OCI-LY7 (cell line): Measurements from ENCODE around the gene TPO. TPM values are rescaled to one million over a fixed set of nuclear protein-coding genes. Genes with fewer than 3 reads are reported as not detected.

ENCODE experiments used
- BruUV-seq: library from RNA; stranded (reverse); fragments of 400-500 nt; replicated peaks from 2 replicates; lab custom pipeline; 2021; lab: Mats Ljungman, UMichigan
- CTCF ChIA-PET: fragments of 300-600 bp; sonication (Branson Sonifier 250); formaldehyde crosslinking; loops from one replicate; lab custom pipeline; 2022; ENCODE audit warnings: antibody characterized with exemption; ENCODE audit not compliant: unreplicated experiment; lab: Charles Lee
- POLR2A ChIA-PET: fragments of 300-600 bp; sonication (Branson Sonifier 250); formaldehyde crosslinking; loops from one replicate; lab custom pipeline; 2022; ENCODE audit warnings: antibody characterized with exemption; lab: Charles Lee
- DNase-seq: peaks from one replicate; pipeline ENCODE4 v3.0.0-alpha.2; 2015; ENCODE audit warnings: low spot score
- H2AFZ ChIP-seq: fragments of 200-600 bp; sonication (generic), shearing (Covaris generic); 2 replicates; pipeline ENCODE4 v1.6.1; 2014; ENCODE audit warnings: mild to moderate bottlenecking, antibody characterized with exemption, low read length, moderate library complexity
- H3K27ac ChIP-seq: fragments of 200-600 bp; sonication (generic); 2 replicates; pipeline ENCODE4 v1.5.1; 2014; ENCODE audit warnings: mixed run types, low read depth, mild to moderate bottlenecking, moderate library complexity, low read length, inconsistent platforms; ENCODE audit not compliant: poor library complexity, severe bottlenecking
- H3K36me3 ChIP-seq: fragments of 200-600 bp; sonication (generic); 2 replicates; pipeline ENCODE4 v1.6.1; 2014; ENCODE audit warnings: mild to moderate bottlenecking, antibody characterized with exemption, low read length, moderate library complexity, mixed read lengths; ENCODE audit not compliant: insufficient read depth
- H3K4me1 ChIP-seq: fragments of 200-600 bp; sonication (generic); 2 replicates; pipeline ENCODE4 v1.5.1; 2014; ENCODE audit warnings: mild to moderate bottlenecking, low read length; ENCODE audit not compliant: insufficient read depth, poor library complexity, severe bottlenecking
- H3K4me2 ChIP-seq: fragments of 200-600 bp; sonication (generic); 2 replicates; pipeline ENCODE4 v1.6.1; 2014; ENCODE audit warnings: mild to moderate bottlenecking, low read length
- H3K4me3 ChIP-seq: fragments of 200-600 bp; sonication (generic); 2 replicates; pipeline ENCODE4 v1.5.1; 2014; ENCODE audit warnings: mild to moderate bottlenecking, low read depth, low read length; ENCODE audit not compliant: poor library complexity, severe bottlenecking
- H3K79me2 ChIP-seq: fragments of 200-600 bp; sonication (generic); 2 replicates; pipeline ENCODE4 v1.6.1; 2016; ENCODE audit warnings: low read depth, mild to moderate bottlenecking, low read length, moderate library complexity, mixed read lengths; ENCODE audit not compliant: insufficient read depth
- H3K9me2 ChIP-seq: fragments of 200-600 bp; sonication (generic); 2 replicates; pipeline ENCODE4 v1.6.1; 2016; ENCODE audit warnings: mild to moderate bottlenecking, low read length, mixed read lengths; ENCODE audit not compliant: insufficient read depth
- H3K9me3 ChIP-seq: fragments of 200-600 bp; sonication (generic); 2 replicates; pipeline ENCODE4 v1.6.1; 2014; ENCODE audit warnings: mild to moderate bottlenecking, mixed run types, low read length, mixed read lengths
- H4K20me1 ChIP-seq: fragments of 200-600 bp; sonication (generic); 2 replicates; pipeline ENCODE4 v1.6.1; 2014; ENCODE audit warnings: mild to moderate bottlenecking, antibody characterized with exemption, low read length, moderate library complexity, mixed read lengths; ENCODE audit not compliant: insufficient read depth
- EZH2phosphoT487 ChIP-seq: fragments of 200-600 bp; sonication (generic); IDR thresholded peaks from 2 replicates; pipeline ENCODE4 v1.6.1; 2018; ENCODE audit warnings: low read depth, borderline replicate concordance, mild to moderate bottlenecking, mixed run types, antibody characterized with exemption, low read length, moderate library complexity, mixed read lengths
- intact Hi-C: fragments of 100-400 bp; cut with micrococcal nuclease; formaldehyde crosslinking; loops from one replicate; pipeline ENCODE4 v1.10.0; 2022; ENCODE audit not compliant: unreplicated experiment
- total RNA-seq, 2 experiments: library from RNA; depleted of rRNA in 1 of 2; stranded (reverse); fragments of >200 nt in 1 of 2; shearing (Covaris generic) in 1 of 2; gene quantifications; 2 replicates each; pipeline ENCODE4 v1.2.3, GENCODE V29; 2014 to 2022
- TF ChIP-seq, protein P1 (sequence below): fragments of 200-600 bp; sonication (generic); conservative IDR thresholded peaks from 2 replicates; pipeline ENCODE4 v1.5.1; 2014; ENCODE audit warnings: mild to moderate bottlenecking, antibody characterized with exemption, low read length, moderate library complexity, mixed read lengths

TPO gene
- total RNA-seq, 2 experiments from 2014 or later = not detected

DNA sequence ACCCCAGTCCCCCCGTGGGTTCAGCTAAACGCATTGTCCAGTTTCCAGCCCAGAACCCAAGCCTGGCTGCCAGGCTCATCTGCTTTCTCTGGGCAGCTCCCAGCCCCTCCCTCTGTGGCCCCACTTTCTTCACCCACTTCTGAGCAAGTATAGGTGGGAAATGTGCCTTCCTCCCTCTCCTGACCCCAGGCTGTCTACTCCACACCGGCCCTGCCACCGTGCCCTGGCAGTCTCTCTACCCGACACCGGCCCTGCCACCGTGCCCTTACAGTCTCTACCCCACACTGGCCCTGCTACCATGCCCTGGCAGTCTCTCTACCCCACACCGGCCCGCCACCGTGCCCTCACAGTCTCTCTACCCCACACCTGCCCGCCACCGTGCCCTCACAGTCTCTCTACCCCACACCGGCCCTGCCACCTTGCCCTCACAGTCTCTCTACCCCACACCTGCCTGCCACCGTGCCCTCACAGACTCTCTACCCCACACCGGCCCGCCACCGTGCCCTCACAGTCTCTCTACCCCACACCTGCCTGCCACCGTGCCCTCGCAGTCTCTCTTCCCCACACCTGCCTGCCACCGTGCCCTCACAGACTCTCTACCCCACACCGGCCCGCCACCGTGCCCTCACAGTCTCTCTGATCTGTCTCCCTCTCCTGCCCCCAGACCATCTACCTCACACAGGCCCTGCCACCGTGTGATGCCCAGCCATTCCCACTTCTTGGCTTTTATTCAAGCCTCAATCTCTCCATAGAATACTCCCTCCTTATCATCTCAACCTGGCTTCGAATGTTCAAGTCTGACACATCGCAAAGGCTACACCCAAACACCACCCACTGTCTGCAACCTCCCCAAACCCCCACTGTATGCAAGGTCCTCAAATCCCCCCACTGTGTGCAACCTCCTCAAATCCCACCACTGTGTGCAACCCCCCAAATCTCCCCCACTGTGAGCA lies 108.9 kb downstream of the TPO start:
- Histone ChIP-seq H3K9me3 (no peaks in the 10 kb centered on the region), H3K79me2 (no peaks in the 10 kb centered on the region), H3K27ac (no peak overlapping the region), H3K4me3 (no peak overlapping the region), H3K36me3 (no peaks in the 10 kb centered on the region), H4K20me1 (no peaks in the 10 kb centered on the region), H2AFZ (no peak overlapping the region), H3K4me2 (no peak overlapping the region), H3K9me2 (no peaks in the 10 kb centered on the region), H3K4me1 (no peaks in the 10 kb centered on the region)
- POLR2A ChIA-PET = no interaction called here
- BruUV-seq = no TSS peak
- no peak for TF ChIP-seq EZH2phosphoT487
- TF ChIP-seq, protein P1, sequence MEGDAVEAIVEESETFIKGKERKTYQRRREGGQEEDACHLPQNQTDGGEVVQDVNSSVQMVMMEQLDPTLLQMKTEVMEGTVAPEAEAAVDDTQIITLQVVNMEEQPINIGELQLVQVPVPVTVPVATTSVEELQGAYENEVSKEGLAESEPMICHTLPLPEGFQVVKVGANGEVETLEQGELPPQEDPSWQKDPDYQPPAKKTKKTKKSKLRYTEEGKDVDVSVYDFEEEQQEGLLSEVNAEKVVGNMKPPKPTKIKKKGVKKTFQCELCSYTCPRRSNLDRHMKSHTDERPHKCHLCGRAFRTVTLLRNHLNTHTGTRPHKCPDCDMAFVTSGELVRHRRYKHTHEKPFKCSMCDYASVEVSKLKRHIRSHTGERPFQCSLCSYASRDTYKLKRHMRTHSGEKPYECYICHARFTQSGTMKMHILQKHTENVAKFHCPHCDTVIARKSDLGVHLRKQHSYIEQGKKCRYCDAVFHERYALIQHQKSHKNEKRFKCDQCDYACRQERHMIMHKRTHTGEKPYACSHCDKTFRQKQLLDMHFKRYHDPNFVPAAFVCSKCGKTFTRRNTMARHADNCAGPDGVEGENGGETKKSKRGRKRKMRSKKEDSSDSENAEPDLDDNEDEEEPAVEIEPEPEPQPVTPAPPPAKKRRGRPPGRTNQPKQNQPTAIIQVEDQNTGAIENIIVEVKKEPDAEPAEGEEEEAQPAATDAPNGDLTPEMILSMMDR = no peak
- DNase-seq = no peak
- CTCF ChIA-PET = no interaction called here
- intact Hi-C loops = no loop called here

DNA sequence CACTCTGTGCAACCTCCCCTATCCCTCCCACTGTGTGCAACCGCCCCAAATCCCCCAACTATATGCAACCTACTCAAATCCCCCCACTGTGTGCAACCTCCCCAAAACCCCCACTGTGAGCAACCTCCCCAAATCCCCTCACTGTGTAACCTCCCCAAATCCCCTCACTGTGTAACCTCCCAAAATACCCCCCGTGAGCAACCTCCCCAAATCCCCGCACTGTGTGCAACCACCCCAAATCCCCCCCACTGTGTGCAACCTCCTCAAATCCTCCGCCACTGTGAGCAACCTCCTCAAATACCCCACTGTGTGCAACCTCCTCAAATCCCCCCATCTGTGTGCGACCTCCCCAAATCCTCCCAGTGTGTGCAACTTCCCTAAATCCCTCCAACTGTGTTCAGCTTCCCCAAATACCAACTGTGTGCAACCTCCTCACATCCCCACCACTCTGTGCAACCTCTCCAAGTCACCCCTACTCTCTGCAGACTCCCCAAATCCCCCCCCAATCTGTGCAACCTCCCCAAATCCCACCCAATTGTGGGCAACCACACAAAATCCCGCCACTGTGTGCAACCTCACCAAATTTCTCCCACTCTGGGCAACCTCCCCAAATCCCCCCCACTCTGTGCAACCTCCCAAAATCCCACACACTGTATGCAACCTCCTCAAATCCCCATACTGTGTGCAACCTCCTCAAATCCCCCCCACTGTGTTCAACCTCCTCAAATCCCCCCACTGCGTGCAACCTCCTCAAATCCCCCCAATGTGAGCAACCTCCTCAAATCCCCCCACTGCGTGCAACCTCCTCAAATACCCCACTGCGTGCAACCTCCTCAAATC lies 114.1 kb downstream of the TPO start:
- H3K9me2 ChIP-seq = no peaks in the 10 kb centered on the region
- no peak overlapping the region for H3K27ac ChIP-seq
- CTCF ChIA-PET = no interaction called here
- no TSS peak for BruUV-seq
- no peaks in the 10 kb centered on the region for H3K9me3 ChIP-seq
- no peak overlapping the region for H3K4me2 ChIP-seq
- intact Hi-C loops = no loop called here
- POLR2A ChIA-PET = no interaction called here
- H3K4me1 ChIP-seq = no peaks in the 10 kb centered on the region
- H3K4me3 ChIP-seq = no peak overlapping the region
- H2AFZ ChIP-seq = no peak overlapping the region
- no peaks in the 10 kb centered on the region for H3K36me3 ChIP-seq
- TF ChIP-seq EZH2phosphoT487 = no peak
- TF ChIP-seq, protein P1 = no peak
- DNase-seq = no peak
- H3K79me2 ChIP-seq = no peaks in the 10 kb centered on the region
- no peaks in the 10 kb centered on the region for H4K20me1 ChIP-seq
